Motor neuron (in vitro differentiated cells): Measurements from ENCODE around the gene VWA2. TPM values are rescaled to one million over a fixed set of nuclear protein-coding genes. Genes with fewer than 3 reads are reported as not detected.

Experiments used
- ATAC-seq, 8 experiments: fragments of 200-7000 bp; cut with Tn5 transposase; replicated peaks in 6 of 8; 2 replicates each; pipeline ENCODE4 v1.8.0; 2021; ENCODE audit warnings: mild to moderate bottlenecking in 8 of 8, moderate library complexity in 8 of 8
- H3K27ac ChIP-seq, 2 donors: fragments of 250-450 bp; sonication (Bioruptor Pico); 2 replicates each; pipeline ENCODE4 v1.9.0; 2021; ENCODE audit warnings: antibody characterized with exemption in 2 of 2, mild to moderate bottlenecking in 2 of 2, moderate library complexity in 1 of 2
- H3K4me1 ChIP-seq, 2 donors: fragments of 250-450 bp; sonication (Bioruptor Pico); replicated peaks in 1 of 2; 2 replicates each; pipeline ENCODE4 v1.6.1; 2021; ENCODE audit warnings: antibody characterized with exemption in 2 of 2, mild to moderate bottlenecking in 2 of 2, moderate library complexity in 1 of 2
- H3K4me3 ChIP-seq, 5 donors: fragments of 250-450 bp; sonication (Bioruptor Pico); 2 replicates each; pipeline ENCODE4 v1.9.0; 2021; ENCODE audit warnings: antibody characterized with exemption in 5 of 5, mild to moderate bottlenecking in 5 of 5, moderate library complexity in 4 of 5
- WGBS, 10 experiments: fragments of 450-650 bp; shearing (Covaris generic); methylation state at CpG; one replicate each; pipeline ENCODE4 v1.0.0; 2022; 5-methylcytosine and 5-hydroxymethylcytosine counted together
- in situ Hi-C, 9 experiments: fragments of 400-800 bp; cut with MboI; loops; one replicate each; pipeline ENCODE4 v1.15.0; 2021; ENCODE audit warnings: low sequenced_read_pairs in 9 of 9, low pct_unique_long_range_greater_than_20kb in 2 of 9; ENCODE audit not compliant: unreplicated experiment in 9 of 9
- total RNA-seq, 8 experiments: library from RNA; unstranded; fragments of 300-600 nt; gene quantifications; 2 replicates each; pipeline versions ENCODE4 v1.2.3 to v1.2.4, GENCODE V29; 2022

The VWA2 gene
- total RNA-seq, 8 experiments from 2014 or later: 0.08 to 3.3 (median 0.23) TPM; not detected in 1

GRCh38 chr10:114281461-114281860 is 42.4 kb downstream of the VWA2 start:
- no peak for ATAC-seq
- Histone ChIP-seq H3K4me1 (no peaks in the 10 kb centered on the region), H3K4me3 (no peak overlapping the region), H3K27ac (no peak overlapping the region)
- 60 to 100% (median 80%) methylated on average over 1 of the region's 5 CpGs; no CpG with 5 or more reads in 7 of the 10 experiments for WGBS, 10 experiments
- in situ Hi-C loops: no loop called here

GRCh38 chr10:114282526-114282925 is 43.5 kb downstream of the VWA2 start:
- no peak for ATAC-seq
- Histone ChIP-seq H3K4me3 (no peak overlapping the region), H3K4me1 (no peaks in the 10 kb centered on the region), H3K27ac (no peak overlapping the region)
- in situ Hi-C loops: no loop called here
- WGBS, 10 experiments: 63 to 67% methylated on average over 1 of the region's 2 CpGs; no CpG with 5 or more reads in 8 of the 10 experiments

- Histone ChIP-seq H3K4me3 (no peak overlapping the region), H3K4me1 (no peaks in the 10 kb centered on the region), H3K27ac (no peak overlapping the region)
- ATAC-seq: no peak
- in situ Hi-C loops: no loop called here
- 71 to 100% (median 85%) methylated on average over 1 to 7 of the region's 10 CpGs; no CpG with 5 or more reads in 4 of the 10 experiments for WGBS, 10 experiments
Measured at GRCh38 chr10:114283091-114283490, 44.0 kb downstream of the VWA2 start.

GRCh38 chr10:114283535-114284234 is 44.6 kb downstream of the VWA2 start:
- whole genome bisulfite sequencing, 10 experiments: 33 to 89% (median 83%) methylated on average over 1 to 6 of the region's 6 CpGs; no CpG with 5 or more reads in 3 of the 10 experiments
- Histone ChIP-seq H3K4me3 (no peak overlapping the region), H3K4me1 (no peaks in the 10 kb centered on the region), H3K27ac (no peak overlapping the region)
- in situ Hi-C loops: no loop called here
- ATAC-seq: no peak

GRCh38 chr10:114284346-114285071 is 45.5 kb downstream of the VWA2 start:
- 40 to 100% (median 81%) methylated on average over 1 to 5 of the region's 13 CpGs; no CpG with 5 or more reads in 4 of the 10 experiments for WGBS, 10 experiments
- ATAC-seq: peak in 3 of 8 experiments; percentile 9 to 31 (median 23)
- in situ Hi-C loops: no loop called here
- Histone ChIP-seq H3K4me3 (no peak overlapping the region), H3K4me1 (no peaks in the 10 kb centered on the region), H3K27ac (no peak overlapping the region)

GRCh38 chr10:114285961-114286441 is 46.9 kb downstream of the VWA2 start:
- no peak for ATAC-seq
- WGBS, 10 experiments: 17 to 100% (median 89%) methylated on average over 1 to 10 of the region's 31 CpGs; no CpG with 5 or more reads in 5 of the 10 experiments
- no peak overlapping the region for H3K27ac ChIP-seq
- in situ Hi-C loops: no loop called here
- H3K4me1 ChIP-seq: no peaks in the 10 kb centered on the region
- H3K4me3 ChIP-seq: no peak overlapping the region

- 13 to 92% (median 86%) methylated on average over 1 to 5 of the region's 8 CpGs; no CpG with 5 or more reads in 3 of the 10 experiments for WGBS, 10 experiments
- ATAC-seq: no peak
- Histone ChIP-seq H3K4me3 (no peak overlapping the region), H3K27ac (no peak overlapping the region), H3K4me1 (no peaks in the 10 kb centered on the region)
- in situ Hi-C loops: no loop called here
Measured at GRCh38 chr10:114286921-114287320, 47.9 kb downstream of the VWA2 start.

- Histone ChIP-seq H3K4me3 (no peak overlapping the region), H3K27ac (no peak overlapping the region), H3K4me1 (no peaks in the 10 kb centered on the region)
- no peak for ATAC-seq
- in situ Hi-C loops: no loop called here
- 0 to 93% (median 74%) methylated on average over 1 to 6 of the region's 11 CpGs; no CpG with 5 or more reads in 2 of the 10 experiments for WGBS, 10 experiments
Measured at GRCh38 chr10:114288424-114289095, 49.5 kb downstream of the VWA2 start.

GRCh38 chr10:114289096-114289436 is 50.0 kb downstream of the VWA2 start:
- Histone ChIP-seq H3K27ac (no peak overlapping the region), H3K4me3 (no peak overlapping the region), H3K4me1 (no peaks in the 10 kb centered on the region)
- WGBS, 10 experiments: 86 to 90% (median 88%) methylated on average over 3 to 10 of the region's 16 CpGs; no CpG with 5 or more reads in 7 of the 10 experiments
- in situ Hi-C loops: no loop called here
- ATAC-seq: no peak

GRCh38 chr10:114290038-114290437 is 51.0 kb downstream of the VWA2 start:
- in situ Hi-C loops: no loop called here
- no peak for ATAC-seq

GRCh38 chr10:114291076-114291475 is 52.0 kb downstream of the VWA2 start:
- H3K4me1 ChIP-seq: no peaks in the 10 kb centered on the region
- no peak overlapping the region for H3K4me3 ChIP-seq
- WGBS, 10 experiments: 7 to 100% (median 70%) methylated on average over 1 to 3 of the region's 7 CpGs; no CpG with 5 or more reads in 3 of the 10 experiments
- no peak for ATAC-seq
- in situ Hi-C loops: no loop called here
- H3K27ac ChIP-seq: no peak overlapping the region

More at GRCh38 chr10:114290038-114290437, 51.0 kb downstream of the VWA2 start:
- Histone ChIP-seq H3K4me3 (no peak overlapping the region), H3K27ac (no peak overlapping the region), H3K4me1 (no peaks in the 10 kb centered on the region)
- WGBS, 10 experiments: 80 to 100% (median 95%) methylated on average over 1 to 9 of the region's 10 CpGs; no CpG with 5 or more reads in 5 of the 10 experiments

- Histone ChIP-seq H3K4me3 (no peak overlapping the region), H3K27ac (no peak overlapping the region), H3K4me1 (no peaks in the 10 kb centered on the region)
- in situ Hi-C loops: no loop called here
- no peak for ATAC-seq
- 0 to 100% (median 61%) methylated on average over 1 to 8 of the region's 8 CpGs; no CpG with 5 or more reads in 5 of the 10 experiments for WGBS, 10 experiments
Measured at GRCh38 chr10:114291516-114291915, 52.5 kb downstream of the VWA2 start.

GRCh38 chr10:114293075-114293474 is 54.0 kb downstream of the VWA2 start:
- in situ Hi-C loops: no loop called here
- peak in 2 of 8 experiments; percentile 52 to 57 for ATAC-seq
- 44 to 96% (median 84%) methylated on average over 2 to 5 of the region's 5 CpGs for WGBS, 10 experiments
- Histone ChIP-seq H3K4me3 (no peak overlapping the region), H3K4me1 (no peaks in the 10 kb centered on the region), H3K27ac (no peak overlapping the region)
